Head of caudate nucleus (tissue), 42 donors: ENCODE measurements around the gene TJP3.

Experiments
- DNase-seq, 42 donors: peaks; one replicate each; pipeline versions ENCODE4 v3.0.0 to v3.0.0-alpha.2; 2020 to 2021; ENCODE audit warnings: mixed read lengths in 7 of 42
- intact Hi-C: fragments of 100-400 bp; cut with DNase I; formaldehyde crosslinking; loops from one replicate; pipeline ENCODE4 v1.15.0; 2022

Gene TJP3

GRCh38 chr19:3784607-3785450, 76.6 kb downstream of the TJP3 start:
- no peak for DNase-seq
- intact Hi-C loops = no loop called here

DNA sequence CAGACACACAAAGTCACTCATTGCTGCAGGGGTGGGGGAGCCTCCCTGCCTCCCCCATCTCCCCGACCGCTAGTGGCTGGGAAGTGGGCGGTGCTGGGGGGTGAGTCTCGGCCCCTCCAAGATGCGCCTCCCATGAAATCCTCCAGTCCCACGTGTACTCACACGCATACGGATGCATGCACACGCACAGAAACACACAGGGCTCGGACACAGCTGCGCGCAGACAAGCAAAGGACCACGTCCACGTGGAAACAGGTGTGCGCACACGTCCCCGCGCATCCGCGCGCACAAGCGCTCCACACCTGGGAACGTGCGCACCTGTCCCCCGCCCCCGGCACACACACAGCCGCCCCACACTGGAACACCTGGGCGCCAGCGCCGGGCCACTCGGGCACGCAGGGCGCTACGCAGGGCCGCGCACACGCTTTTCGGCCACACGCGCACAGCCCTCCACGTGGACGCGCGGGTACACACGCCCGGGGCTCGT, 77.3 kb downstream of the TJP3 start:
- peak in 19 of 42 donors; percentile 10 to 53 (median 34) for DNase-seq
- intact Hi-C loops = no loop called here

GRCh38 chr19:3785938-3786824, 78.0 kb downstream of the TJP3 start, which contains the start of gene MATK:
TSS of gene MATK (minus strand) at chr19:3786381. CDS start at chr19:3785135, 1,246 bp downstream.
- peak in 9 of 42 donors; percentile 7 to 42 (median 19) for DNase-seq

GRCh38 chr19:3788996-3789778, 81.0 kb downstream of the TJP3 start:
- intact Hi-C loops = no loop called here
- no peak for DNase-seq

More at GRCh38 chr19:3785938-3786824, 78.0 kb downstream of the TJP3 start, which contains the start of gene MATK:
- intact Hi-C loops = no loop called here

DNA sequence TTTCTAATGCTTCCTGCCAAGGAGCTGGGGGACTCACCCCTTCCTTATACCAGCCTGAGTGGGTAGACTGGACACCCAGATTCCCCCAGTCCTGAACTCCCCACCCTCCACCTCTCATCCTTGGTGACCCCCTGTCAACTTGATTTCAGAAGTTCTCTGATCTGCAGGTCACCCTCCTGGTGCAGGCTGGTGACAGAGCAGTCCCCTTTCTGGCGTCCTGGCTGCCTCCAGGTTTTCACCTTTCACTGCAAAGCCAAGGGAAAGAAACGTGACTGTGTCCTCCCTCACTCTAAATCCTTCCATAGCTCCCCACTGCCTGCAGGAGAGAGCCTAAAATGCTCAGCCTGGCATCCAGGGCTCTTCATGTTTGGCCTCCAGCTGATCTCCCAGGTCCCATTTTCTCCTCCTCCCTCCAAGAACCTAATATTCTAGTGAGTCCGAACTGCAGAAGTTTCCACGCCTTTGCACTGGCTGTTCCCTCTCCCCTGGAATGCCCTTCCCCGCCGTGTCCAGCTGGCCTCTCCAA, 82.1 kb downstream of the TJP3 start:
- no peak for DNase-seq
- intact Hi-C loops = no loop called here

DNA sequence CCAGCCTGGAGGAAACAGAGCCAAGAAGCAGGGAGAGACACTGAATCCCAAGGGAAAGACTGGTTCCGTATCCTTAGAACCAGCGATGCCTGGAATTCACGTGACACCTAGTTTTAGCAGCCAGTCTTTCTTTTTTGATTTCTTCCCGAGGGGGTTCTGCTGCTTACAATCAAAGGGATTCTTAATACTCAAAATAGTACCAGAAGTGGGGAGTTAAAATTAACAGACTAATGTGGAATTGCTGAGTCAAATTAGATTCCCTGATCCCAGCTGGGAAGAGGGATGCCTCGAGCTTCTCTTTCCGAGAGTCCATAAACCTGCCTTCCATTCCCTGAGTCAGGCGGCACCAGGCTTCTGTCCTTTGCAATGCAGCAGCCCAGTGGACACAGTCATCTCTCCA, 82.8 kb downstream of the TJP3 start:
- intact Hi-C loops = no loop called here
- DNase-seq = no peak

GRCh38 chr19:3792114-3792513, 83.9 kb downstream of the TJP3 start:
- intact Hi-C loops = no loop called here
- DNase-seq = no peak

- intact Hi-C loops = no loop called here
- no peak for DNase-seq
Measured at GRCh38 chr19:3793799-3794198, 85.6 kb downstream of the TJP3 start.

DNA sequence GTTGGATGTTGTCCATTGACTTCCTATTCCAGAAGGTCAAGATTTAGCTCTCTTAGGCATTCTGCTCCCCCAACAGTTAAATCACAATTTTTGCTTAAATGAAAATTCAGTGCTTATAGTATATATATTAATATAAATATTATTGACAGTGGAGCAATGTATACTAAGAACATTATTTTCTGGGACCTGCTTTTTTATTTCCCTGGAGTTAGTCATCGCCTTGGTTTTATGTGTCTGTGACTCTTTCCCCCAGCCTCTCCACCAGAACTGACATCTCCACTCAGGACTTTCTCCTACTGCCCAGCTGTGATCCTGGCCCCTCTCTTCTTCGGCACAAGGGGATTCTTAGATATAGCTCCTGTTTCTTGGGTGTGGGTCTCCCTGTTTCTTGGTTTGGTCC, 88.2 kb downstream of the TJP3 start:
- DNase-seq = no peak
- intact Hi-C loops = no loop called here

DNA sequence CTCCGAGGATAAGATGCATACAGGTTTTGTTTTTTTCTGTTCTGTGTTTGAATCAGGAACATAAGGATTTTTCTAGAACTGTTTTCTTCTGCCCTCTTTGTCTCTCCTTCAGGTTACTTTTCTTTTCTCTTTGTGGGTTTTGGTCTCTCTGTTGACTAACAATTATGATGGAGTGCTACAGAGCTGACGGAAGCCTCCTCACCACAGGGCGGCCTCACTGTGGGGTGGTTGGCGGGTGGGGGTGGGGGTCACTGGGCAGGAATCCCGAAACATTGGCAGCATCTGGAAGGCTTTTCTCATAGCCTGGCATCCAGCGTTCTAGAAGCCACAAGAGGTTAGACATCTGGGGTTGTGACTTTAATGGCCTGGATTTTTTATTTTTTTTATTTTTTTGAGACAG, 90.0 kb downstream of the TJP3 start:
- intact Hi-C loops = no loop called here
- DNase-seq = no peak
